Fibroblast of lung (primary cell): ENCODE data around the gene TIAM1. TPM values are rescaled to one million over a fixed set of nuclear protein-coding genes. Genes with fewer than 3 reads are reported as not detected.

ENCODE experiments used
- DNase-seq, 2 donors: peaks; one replicate each; pipeline versions ENCODE4 v3.0.0 to v3.0.0-alpha.2; 2010; ENCODE audit warnings: low read depth in 2 of 2
- H2AFZ ChIP-seq: 2 replicates; pipeline ENCODE4 v1.5.1; 2012; ENCODE audit warnings: low read length, control low read depth, inconsistent platforms
- H3K27ac ChIP-seq: 2 replicates; pipeline ENCODE4 v1.5.1; 2011; ENCODE audit warnings: low read length, control low read depth; ENCODE audit not compliant: insufficient read depth
- H3K27me3 ChIP-seq: 2 replicates; pipeline ENCODE4 v1.5.1; 2011; ENCODE audit warnings: mild to moderate bottlenecking, low read length; ENCODE audit not compliant: control insufficient read depth, insufficient read depth
- H3K36me3 ChIP-seq: 2 replicates; pipeline ENCODE4 v1.5.1; 2011; ENCODE audit warnings: low read length; ENCODE audit not compliant: control insufficient read depth, insufficient read depth
- H3K4me1 ChIP-seq: 2 replicates; pipeline ENCODE4 v1.5.1; 2011; ENCODE audit warnings: low read length; ENCODE audit not compliant: control insufficient read depth, insufficient read depth; ENCODE audit errors: extremely low read depth
- H3K4me2 ChIP-seq: 2 replicates; pipeline ENCODE4 v1.5.1; 2011; ENCODE audit warnings: low read length, control low read depth; ENCODE audit not compliant: insufficient read depth; ENCODE audit errors: extremely low read depth
- H3K4me3 ChIP-seq, 4 experiments: fragments of 200-600 bp in 1 of 4; sonication (generic) in 1 of 4; replicated peaks in 1 of 4; 2 replicates each; pipeline ENCODE4 v1.5.1; 2011 to 2016; ENCODE audit warnings: low read length in 4 of 4, low read depth in 3 of 4, mild to moderate bottlenecking in 3 of 4, control low read depth in 2 of 4, inconsistent platforms in 1 of 4, mixed read lengths in 1 of 4; ENCODE audit not compliant: insufficient read depth in 1 of 4; ENCODE audit errors: control extremely low read depth in 1 of 4
- H3K79me2 ChIP-seq: 2 replicates; pipeline ENCODE4 v1.5.1; 2012; ENCODE audit warnings: mild to moderate bottlenecking, low read length, inconsistent platforms; ENCODE audit not compliant: control insufficient read depth, insufficient read depth
- H3K9ac ChIP-seq: 2 replicates; pipeline ENCODE4 v1.5.1; 2011; ENCODE audit warnings: mild to moderate bottlenecking, low read length, control low read depth; ENCODE audit not compliant: insufficient read depth
- H3K9me3 ChIP-seq: 2 replicates; pipeline ENCODE4 v1.5.1; 2012; ENCODE audit warnings: low read depth, low read length; ENCODE audit not compliant: control insufficient read depth, insufficient read depth
- H4K20me1 ChIP-seq: 2 replicates; pipeline ENCODE4 v1.5.1; 2011; ENCODE audit warnings: low read length; ENCODE audit not compliant: control insufficient read depth, insufficient read depth; ENCODE audit errors: extremely low read depth
- CTCF ChIP-seq, 2 donors: IDR thresholded peaks in 1 of 2; conservative IDR thresholded peaks in 1 of 2; 1 replicate in 1 of 2; 2 replicates in 1 of 2; pipeline ENCODE4 v1.5.1; 2011 to 2012; ENCODE audit warnings: low read length in 2 of 2, control low read depth in 1 of 2, inconsistent platforms in 1 of 2, low read depth in 1 of 2, mild to moderate bottlenecking in 1 of 2
- EZH2 ChIP-seq: IDR thresholded peaks from 2 replicates; pipeline ENCODE4 v1.5.1; 2012; ENCODE audit warnings: low read length, control low read depth, mild to moderate bottlenecking; ENCODE audit errors: missing control alignments
- polyA plus RNA-seq, 2 donors: library from polyadenylated mRNA; depleted of rRNA in 1 of 2; stranded (reverse) in 1 of 2; unstranded in 1 of 2; fragments of >200 nt; gene quantifications; 2 replicates each; pipeline ENCODE4 v1.2.1, GENCODE V29; 2011 to 2012; ENCODE audit warnings: missing spikeins in 1 of 2
- total RNA-seq: library from RNA; depleted of rRNA; stranded (reverse); fragments of >200 nt; gene quantifications from 2 replicates; pipeline ENCODE4 v1.2.1, GENCODE V29; 2014

Gene TIAM1
- total and polyA plus RNA-seq, 2 donors (not counting 1 experiment from before 2014, with no cell fraction given): under 0.01 to 0.52 TPM

DNA sequence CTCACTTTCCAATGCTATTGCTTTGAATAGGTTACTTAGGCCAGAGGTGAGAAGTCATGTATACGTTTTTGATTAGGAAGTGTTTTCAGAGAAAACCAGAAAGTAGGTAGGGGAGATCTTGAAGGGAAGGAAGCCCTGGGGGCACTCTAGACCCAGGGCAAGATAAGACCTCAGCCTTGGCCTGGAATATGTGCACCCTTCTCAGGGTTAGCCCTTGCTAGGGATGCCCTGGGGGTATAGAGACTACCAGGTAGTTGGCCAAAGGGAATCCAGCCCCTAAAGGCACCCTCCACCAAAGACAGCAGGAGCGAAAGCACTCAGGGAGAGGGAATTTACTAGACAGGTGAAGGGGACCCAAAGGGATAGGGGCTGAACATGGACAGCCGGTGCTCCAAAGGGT lies 7.0 kb downstream of the TIAM1 start:
- H4K20me1 ChIP-seq: no peaks in the 10 kb centered on the region
- no peak for TF ChIP-seq EZH2
- no peak for TF ChIP-seq CTCF (conservative IDR thresholded peaks at IDR 0.05 in 1 of 2, IDR thresholded peaks at IDR 0.05 in 1 of 2; ENCODE audit: low read depth in 1 of 2, low read length in 2 of 2)
- DNase-seq: no peak

GRCh38 chr21:31336739-31337040 lies 7.4 kb downstream of the TIAM1 start:
- no peak for TF ChIP-seq EZH2
- Histone ChIP-seq H3K79me2 (no peaks in the 10 kb centered on the region), H3K4me1 (no peaks in the 10 kb centered on the region), H3K27ac (no peak overlapping the region), H3K4me3 (no peak overlapping the region), H3K9ac (no peak overlapping the region), H4K20me1 (no peaks in the 10 kb centered on the region), H3K4me2 (no peak overlapping the region), H3K36me3 (no peaks in the 10 kb centered on the region), H2AFZ (no peak overlapping the region), H3K27me3 (no peaks in the 10 kb centered on the region), H3K9me3 (no peaks in the 10 kb centered on the region)
- DNase-seq: no peak

More for the DNA sequence above, 7.0 kb downstream of the TIAM1 start:
- Histone ChIP-seq H3K27ac (no peak overlapping the region), H3K9ac (no peak overlapping the region), H3K79me2 (no peaks in the 10 kb centered on the region), H3K27me3 (no peaks in the 10 kb centered on the region), H3K4me2 (no peak overlapping the region), H3K9me3 (no peaks in the 10 kb centered on the region), H3K4me1 (no peaks in the 10 kb centered on the region), H2AFZ (no peak overlapping the region), H3K36me3 (no peaks in the 10 kb centered on the region), H3K4me3 (no peak overlapping the region)

DNA sequence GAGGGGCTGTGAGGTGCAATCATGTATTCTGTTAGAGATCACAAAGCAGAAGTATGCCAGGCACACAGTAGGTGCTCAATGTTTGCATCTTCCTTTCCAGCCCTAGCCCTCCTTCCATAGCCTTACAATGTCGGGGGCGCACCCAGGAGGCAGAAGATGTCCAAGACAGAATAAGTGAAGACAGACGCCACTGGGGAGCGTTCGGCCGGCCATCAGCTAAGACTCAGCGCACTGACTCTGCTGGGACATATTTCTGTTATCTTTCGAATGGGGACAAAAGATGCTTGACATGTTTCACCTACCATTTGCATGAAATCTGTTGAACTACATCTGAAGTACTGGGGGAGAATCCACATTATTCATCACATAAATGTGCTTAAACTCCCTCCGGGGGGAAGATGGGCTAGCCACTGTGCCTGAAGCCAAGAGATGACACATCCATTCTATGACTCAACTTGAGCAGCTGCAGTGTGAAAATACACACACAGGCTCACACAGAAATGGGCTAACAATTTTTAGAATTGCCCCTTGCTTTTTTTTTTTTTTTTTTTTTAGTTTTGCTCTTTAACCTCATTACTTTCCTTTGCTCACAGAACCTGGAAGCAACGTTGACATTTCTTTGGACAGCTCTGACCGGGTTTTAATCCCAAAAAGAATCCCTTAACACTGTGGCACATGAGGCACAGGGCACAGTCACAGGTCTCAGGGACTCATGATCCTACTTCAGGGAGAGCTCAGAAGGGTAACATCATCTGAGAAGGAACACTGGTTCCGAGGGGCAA lies 7.9 kb downstream of the TIAM1 start:
- TF ChIP-seq EZH2 (no peak), CTCF (conservative IDR thresholded peaks at IDR 0.05 in 1 of 2, IDR thresholded peaks at IDR 0.05 in 1 of 2; ENCODE audit: low read depth in 1 of 2, low read length in 2 of 2) (no peak)
- H2AFZ ChIP-seq: no peak overlapping the region
- H3K27me3 ChIP-seq: no peaks in the 10 kb centered on the region
- no peak overlapping the region for H3K4me2 ChIP-seq
- no peaks in the 10 kb centered on the region for H4K20me1 ChIP-seq
- H3K4me3 ChIP-seq: no peak overlapping the region
- H3K79me2 ChIP-seq: no peaks in the 10 kb centered on the region
- no peak overlapping the region for H3K9ac ChIP-seq
- no peaks in the 10 kb centered on the region for H3K36me3 ChIP-seq
- DNase-seq: peak; percentile 86 to 97
- H3K9me3 ChIP-seq: no peaks in the 10 kb centered on the region
- no peaks in the 10 kb centered on the region for H3K4me1 ChIP-seq
- no peak overlapping the region for H3K27ac ChIP-seq
